GM08714 (cell line): ENCODE results near the gene DUOX1.

Source experiments
- H3K4me3 ChIP-seq: fragments of 200-500 bp; sonication (Bioruptor generic); 2 replicates; pipeline ENCODE4 v1.5.1; 2014; ENCODE audit warnings: mild to moderate bottlenecking, low read length, inconsistent platforms
- ZNF274 ChIP-seq: IDR thresholded peaks from 2 replicates; pipeline ENCODE4 v1.6.1; 2012; ENCODE audit warnings: mild to moderate bottlenecking, low read depth, low read length

Gene DUOX1

DNA sequence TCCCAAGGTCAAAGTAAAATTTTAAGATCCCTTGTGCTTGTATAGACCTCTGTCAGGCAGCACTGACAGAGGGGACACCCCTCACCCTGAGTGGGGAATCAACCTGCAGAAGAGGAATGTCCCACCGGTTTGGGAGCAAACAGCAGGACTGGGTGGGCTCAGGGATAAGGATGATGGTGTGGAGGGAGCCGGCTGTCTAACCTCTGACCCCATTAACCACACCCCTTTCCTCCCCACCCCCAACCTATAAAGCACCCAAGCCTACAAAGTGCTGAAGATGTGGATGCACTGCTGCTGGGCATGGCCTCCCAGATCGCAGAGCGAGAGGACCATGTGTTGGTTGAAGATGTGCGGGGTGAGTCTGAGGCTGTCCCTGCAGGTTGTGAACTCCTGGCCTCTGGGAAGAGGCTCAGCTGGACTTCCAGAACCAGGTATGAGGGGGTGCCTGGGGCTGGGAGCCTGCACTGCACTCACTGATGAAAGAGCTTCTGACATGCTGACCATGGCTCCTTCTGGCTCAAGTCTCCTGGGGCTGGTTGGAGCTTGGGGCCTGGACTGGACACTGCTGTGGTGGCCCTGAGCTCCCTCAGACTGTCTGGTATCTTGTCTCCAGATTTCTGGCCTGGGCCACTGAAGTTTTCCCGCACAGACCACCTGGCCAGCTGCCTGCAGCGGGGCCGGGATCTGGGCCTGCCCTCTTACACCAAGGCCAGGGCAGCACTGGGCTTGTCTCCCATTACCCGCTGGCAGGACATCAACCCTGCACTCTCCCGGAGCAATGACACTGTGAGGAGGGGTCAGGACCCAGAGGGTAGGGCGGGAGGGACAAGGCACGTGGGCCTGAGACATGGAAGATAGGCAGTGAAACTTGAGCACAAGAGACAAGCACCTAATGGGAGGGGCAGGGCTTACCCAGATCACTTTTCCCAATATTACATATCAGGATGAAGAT is 9.3 kb downstream of the DUOX1 start:
- H3K4me3 ChIP-seq: no peak overlapping the region
- TF ChIP-seq ZNF274: no peak

DNA sequence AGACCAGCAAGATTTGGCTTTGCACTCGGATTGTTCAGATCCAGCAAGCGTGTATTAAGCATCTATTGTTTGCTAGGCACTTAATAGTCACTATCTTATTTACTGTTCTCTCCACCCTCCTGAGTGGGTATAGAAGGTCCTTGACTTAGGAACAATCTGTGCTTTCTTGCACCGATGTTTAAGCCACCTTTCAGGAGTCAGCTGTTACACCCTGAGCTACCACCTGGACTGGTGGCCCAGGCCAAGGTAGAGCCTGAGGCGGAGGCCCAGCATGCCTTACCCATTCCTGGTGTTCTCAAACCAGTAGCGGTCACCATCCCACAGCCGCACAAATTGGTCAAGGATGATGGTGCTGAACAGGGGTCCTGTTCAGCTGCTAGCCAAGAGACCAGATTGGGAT is 10.0 kb downstream of the DUOX1 start:
- H3K4me3 ChIP-seq: no peak overlapping the region
- TF ChIP-seq ZNF274: no peak

DNA sequence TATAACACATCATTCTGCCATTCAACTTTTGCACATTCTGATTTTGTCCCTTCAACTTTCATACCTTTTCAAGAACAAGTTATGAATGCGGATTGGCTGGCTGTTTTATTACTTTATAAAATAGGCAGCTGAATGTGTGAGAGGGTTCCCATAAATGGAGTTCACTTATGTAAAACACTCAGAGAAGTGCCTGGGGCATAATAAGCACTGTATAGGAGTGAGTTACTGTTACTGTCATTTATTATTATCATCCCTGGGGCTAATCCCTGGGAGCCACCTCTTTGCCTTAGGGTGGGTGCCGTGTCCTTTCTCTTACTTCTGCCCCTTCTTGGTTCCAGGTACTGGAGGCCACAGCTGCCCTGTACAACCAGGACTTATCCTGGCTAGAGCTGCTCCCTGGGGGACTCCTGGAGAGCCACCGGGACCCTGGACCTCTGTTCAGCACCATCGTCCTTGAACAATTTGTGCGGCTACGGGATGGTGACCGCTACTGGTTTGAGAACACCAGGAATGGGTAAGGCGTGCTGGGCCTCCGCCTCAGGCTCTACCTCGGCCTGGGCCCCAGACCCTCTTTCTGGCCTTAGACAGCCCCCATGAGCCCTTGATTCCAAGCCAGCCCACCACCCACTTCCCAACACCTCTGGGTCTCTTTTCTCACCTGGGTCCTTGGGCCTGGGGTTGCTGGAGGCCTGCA is 10.9 kb downstream of the DUOX1 start:
- no peak overlapping the region for H3K4me3 ChIP-seq
- no peak for TF ChIP-seq ZNF274

DNA sequence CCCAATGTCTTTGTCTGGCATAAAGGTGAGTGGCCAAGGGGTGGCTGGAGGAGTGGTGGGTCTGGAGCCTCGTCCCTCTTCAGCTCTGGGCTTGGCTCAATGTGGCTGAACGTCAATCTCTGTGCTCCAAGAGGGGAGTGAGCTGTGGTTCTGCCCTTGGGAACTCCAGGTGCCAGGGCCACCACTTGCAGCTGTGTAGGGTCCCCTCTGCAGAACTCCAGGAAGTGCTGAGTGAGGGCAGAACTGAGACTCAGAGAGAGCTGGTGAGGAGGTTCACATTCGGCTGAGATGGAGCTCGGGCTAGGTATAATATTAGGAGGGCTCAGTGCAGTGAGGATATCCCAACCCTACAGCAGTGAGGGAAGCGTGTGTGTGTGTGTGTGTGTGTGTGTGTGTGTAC is 11.6 kb downstream of the DUOX1 start:
- TF ChIP-seq ZNF274: no peak
- no peak overlapping the region for H3K4me3 ChIP-seq

DNA sequence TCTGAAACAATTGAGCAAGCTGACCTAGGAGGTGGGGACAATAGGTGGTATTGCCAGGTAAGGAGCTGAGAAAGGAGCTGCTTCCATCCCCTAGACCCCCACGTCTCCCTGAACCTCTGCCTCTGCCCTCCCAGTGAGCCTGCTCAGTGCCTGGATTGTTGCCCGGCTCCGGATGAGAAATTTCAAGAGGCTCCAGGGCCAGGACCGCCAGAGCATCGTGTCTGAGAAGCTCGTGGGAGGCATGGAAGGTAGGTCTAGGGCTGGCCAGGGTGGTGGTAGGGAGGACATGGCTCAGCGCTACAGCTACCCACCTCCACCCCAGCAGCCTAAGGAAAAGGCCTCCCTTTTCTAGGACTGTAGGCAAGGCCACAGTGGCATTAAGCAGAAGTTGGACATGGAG is 13.3 kb downstream of the DUOX1 start:
- no peak overlapping the region for H3K4me3 ChIP-seq
- no peak for TF ChIP-seq ZNF274

DNA sequence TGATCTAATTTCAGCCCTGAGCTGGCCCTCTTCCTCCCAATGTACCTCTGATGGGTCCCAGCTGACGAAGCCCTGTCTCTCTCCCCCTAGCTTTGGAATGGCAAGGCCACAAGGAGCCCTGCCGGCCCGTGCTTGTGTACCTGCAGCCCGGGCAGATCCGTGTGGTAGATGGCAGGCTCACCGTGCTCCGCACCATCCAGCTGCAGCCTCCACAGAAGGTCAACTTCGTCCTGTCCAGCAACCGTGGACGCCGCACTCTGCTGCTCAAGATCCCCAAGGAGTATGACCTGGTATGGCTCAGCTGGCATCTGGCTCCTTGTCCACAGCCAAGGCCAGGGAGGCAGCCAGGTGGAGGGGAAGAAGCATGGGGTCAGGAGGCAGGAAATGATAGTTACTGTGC is 14.2 kb downstream of the DUOX1 start:
- no peak for TF ChIP-seq ZNF274

DNA sequence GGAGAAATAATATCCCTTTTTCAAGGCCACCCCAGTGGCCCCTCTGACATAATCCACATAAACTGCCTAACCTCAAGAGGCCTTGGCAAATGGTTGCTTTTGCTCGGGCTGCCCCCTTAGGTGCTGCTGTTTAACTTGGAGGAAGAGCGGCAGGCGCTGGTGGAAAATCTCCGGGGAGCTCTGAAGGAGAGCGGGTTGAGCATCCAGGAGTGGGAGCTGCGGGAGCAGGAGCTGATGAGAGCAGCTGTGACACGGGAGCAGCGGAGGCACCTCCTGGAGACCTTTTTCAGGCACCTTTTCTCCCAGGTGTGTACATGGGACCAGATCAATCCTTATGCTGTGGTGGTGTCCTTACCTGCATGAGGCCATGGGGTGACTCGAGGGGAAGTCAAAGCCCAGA is 15.0 kb downstream of the DUOX1 start:
- H3K4me3 ChIP-seq: no peak overlapping the region
- no peak for TF ChIP-seq ZNF274

More for the DNA sequence above, 14.2 kb downstream of the DUOX1 start:
- no peak overlapping the region for H3K4me3 ChIP-seq

DNA sequence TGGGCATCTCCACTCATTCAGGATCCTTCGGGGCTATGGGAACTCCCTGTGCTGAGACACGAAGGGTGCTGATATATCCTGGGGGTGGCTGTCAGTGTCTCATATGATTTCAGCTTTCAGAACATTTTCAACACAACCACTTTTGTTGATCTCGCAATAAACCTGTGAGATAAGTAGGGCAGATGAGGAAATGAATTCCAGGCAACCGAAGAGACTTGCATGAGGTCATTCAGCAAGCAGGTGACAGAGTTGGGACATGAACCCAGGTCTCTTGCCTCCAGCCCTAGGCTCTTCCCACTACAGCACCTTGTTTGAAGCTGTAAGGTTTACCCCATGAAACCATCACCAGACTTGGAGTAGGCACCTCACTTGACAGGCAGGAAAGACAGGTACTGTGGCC is 16.6 kb downstream of the DUOX1 start:
- TF ChIP-seq ZNF274: no peak
- no peak overlapping the region for H3K4me3 ChIP-seq

DNA sequence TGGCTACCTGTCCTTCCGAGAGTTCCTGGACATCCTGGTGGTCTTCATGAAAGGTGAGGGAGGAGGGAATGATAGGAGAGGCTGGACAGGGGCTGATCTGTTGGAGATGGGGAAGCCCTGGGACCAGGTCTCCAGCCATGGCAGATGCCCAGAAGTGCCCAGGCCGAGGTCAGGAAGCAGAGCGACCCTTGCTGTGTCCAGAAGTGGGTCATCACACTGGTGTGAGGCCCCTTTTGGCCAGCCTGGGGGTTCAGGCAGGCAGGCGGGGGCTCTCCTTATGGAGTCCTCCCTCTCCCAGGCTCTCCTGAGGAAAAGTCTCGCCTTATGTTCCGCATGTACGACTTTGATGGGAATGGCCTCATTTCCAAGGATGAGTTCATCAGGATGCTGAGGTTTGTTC is 17.8 kb downstream of the DUOX1 start:
- no peak overlapping the region for H3K4me3 ChIP-seq
- TF ChIP-seq ZNF274: no peak

DNA sequence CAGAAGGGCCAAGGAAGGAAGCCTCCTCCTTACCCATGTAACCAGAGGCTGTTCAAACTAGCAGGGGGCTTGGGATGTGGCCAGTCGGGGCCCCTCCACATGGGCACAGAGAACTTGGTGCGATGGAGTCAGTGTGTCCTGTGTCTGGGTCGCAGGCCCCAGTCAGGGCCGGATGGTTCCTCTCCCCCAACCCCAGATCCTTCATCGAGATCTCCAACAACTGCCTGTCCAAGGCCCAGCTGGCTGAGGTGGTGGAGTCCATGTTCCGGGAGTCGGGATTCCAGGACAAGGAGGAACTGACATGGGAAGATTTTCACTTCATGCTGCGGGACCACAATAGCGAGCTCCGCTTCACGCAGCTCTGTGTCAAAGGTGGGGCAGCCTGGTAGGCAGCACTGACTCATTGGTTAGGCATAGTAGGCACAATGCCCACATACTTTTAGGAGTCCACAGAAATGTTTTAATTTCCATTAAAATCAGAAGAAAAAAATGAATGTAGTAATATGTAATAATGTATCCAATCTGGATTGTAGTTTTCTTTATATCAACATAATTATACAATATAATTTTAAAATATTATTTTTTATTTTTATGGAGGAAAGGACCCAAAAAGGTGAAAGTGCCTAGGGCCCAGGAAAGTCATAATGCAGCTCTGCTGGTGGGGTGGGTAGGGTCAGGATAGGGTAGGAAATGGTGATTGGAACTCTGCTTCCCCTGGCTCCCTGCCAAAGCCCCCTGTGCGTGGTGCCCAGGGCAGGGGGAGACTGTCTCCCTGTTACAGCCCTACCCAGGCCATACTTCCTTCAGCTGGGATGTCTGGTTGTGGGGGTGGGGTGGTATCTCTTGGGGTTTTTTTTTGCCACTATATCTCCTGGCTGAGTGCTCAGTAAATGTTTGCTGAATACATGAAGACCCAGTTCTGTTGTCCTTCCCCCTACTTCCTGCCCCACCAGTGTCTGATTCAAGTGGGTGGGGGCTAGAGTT is 18.6 kb downstream of the DUOX1 start:
- no peak for TF ChIP-seq ZNF274
- H3K4me3 ChIP-seq: no peak overlapping the region

DNA sequence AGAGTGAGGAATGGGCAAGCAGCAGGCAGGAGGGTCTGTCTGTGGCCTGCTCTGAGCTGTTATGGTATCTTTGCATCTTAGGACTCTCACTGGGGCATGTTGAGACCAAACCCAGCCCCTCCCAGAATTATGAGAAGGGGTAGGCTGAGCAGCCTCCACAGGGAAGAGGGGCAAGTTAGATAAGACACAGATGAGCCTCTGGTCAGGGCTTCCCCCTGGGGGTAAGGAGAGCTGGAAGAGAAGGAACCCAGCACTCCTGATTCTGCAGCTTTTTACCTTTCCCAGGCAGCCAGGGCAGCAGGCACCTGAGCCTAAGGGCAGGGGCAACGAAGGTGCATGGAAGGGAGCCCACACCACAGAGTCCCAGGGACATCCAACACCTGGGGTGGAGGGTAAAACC is 19.3 kb downstream of the DUOX1 start:
- no peak overlapping the region for H3K4me3 ChIP-seq
- no peak for TF ChIP-seq ZNF274

DNA sequence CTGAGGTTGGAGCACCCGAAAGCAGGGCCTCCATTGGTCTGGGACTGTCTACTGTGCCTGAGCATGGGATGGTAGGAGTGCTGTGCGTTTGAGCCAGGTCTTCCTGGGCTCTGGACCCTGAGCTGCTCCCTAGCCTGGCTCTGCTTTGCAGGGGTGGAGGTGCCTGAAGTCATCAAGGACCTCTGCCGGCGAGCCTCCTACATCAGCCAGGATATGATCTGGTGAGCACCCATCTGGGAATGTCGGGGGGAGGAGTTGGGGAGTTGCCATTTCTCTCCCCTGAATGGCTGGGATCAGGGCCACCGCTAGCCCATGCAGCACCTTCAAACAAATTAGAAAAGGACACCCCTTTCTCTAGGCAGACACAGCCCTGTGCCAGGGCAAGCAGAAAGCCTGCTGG is 20.7 kb downstream of the DUOX1 start:
- TF ChIP-seq ZNF274: no peak
- H3K4me3 ChIP-seq: no peak overlapping the region

DNA sequence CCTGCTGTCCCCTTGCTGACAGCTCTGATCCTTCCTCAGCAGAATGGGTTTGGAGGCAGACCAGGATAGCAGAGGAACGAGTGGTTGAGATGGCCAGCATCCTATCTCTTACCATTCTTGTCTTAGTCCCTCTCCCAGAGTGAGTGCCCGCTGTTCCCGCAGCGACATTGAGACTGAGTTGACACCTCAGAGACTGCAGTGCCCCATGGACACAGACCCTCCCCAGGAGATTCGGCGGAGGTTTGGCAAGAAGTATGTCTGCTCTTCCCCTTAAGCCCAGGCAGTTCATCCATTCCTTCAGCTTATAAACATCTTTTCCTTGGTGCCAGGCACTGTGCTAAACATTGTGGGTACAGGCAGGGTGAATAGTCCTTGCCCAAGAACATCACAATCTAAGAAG is 21.2 kb downstream of the DUOX1 start:
- no peak for TF ChIP-seq ZNF274
- no peak overlapping the region for H3K4me3 ChIP-seq
